IPS-18a (cell line): ENCODE data around the gene MCF2L2.

ENCODE experiments used
- H3K27ac ChIP-seq: one replicate; pipeline ENCODE4 v1.5.1; 2013; ENCODE audit warnings: low read length
- H3K27me3 ChIP-seq: one replicate; pipeline ENCODE4 v1.6.1; 2013; ENCODE audit warnings: mild to moderate bottlenecking, low read length; ENCODE audit not compliant: control insufficient read depth, insufficient read depth
- H3K36me3 ChIP-seq: one replicate; pipeline ENCODE4 v1.6.1; 2013; ENCODE audit warnings: low read depth, low read length; ENCODE audit not compliant: control insufficient read depth
- H3K4me1 ChIP-seq: one replicate; pipeline ENCODE4 v1.6.1; 2013; ENCODE audit warnings: low read depth, low read length; ENCODE audit not compliant: control insufficient read depth
- H3K4me3 ChIP-seq: one replicate; pipeline ENCODE4 v1.5.1; 2013; ENCODE audit warnings: low read length
- H3K9ac ChIP-seq: one replicate; pipeline ENCODE4 v1.6.1; 2013; ENCODE audit warnings: mild to moderate bottlenecking, low read length, moderate library complexity
- H3K9me3 ChIP-seq: one replicate; pipeline ENCODE4 v1.6.1; 2013; ENCODE audit warnings: low read depth, low read length; ENCODE audit not compliant: control insufficient read depth

The MCF2L2 gene

DNA sequence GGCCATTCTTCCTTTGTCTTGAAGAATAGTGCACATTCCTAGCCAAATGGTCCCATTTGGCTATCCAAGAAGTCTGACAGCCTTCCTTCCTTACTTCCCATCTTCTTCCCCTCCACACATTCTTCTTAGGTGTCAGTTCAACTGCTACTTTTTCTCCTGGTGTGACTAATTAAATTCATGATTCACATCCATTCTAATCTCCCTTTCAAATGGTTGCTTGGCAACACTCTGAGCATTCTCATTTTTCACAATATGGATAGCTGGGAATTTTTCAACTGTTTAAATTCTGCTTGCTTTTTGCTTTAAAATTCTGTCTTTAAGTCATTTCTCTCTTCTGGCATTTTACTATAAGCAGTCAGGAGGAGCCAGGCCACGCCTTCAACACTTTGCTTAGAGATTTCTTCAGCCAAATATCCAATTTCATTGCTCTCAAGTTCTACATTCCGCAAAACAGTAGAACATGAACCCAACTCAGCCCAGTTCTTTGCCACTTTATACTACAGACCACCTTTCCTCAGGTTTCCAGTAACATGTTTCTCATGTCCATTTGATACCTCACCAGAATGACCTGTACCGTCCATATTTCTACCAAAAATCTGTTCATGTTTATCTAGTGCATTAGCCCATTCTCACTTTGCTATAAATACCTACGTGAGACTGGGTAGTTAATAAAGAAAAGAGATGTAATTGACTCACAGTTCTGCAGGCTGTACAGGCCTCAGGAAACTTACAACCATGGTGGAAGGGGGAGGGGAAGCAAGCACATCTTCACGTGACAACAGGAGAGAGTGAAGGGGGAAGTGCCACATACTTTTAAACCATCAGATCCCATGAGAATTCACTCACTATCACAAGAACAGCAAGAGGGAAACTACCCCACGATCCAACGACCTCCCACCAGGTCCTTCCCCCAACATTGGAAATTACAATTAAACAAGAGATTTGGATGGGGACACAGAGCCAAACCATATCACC, 31.9 kb upstream of the MCF2L2 start:
- H3K9ac ChIP-seq = no peak overlapping the region
- no peak overlapping the region for H3K4me3 ChIP-seq

GRCh38 chr3:183455089-183455488, 26.7 kb upstream of the MCF2L2 start:
- Histone ChIP-seq H3K4me1 (no peaks in the 10 kb centered on the region), H3K27ac (no peak overlapping the region), H3K36me3 (peaks cover 28% of the 10 kb centered on the region), H3K9me3 (no peaks in the 10 kb centered on the region), H3K4me3 (no peak overlapping the region), H3K9ac (no peak overlapping the region), H3K27me3 (no peaks in the 10 kb centered on the region)

More for the DNA sequence above, 31.9 kb upstream of the MCF2L2 start:
- Histone ChIP-seq H3K27me3 (no peaks in the 10 kb centered on the region), H3K36me3 (peaks cover 2% of the 10 kb centered on the region), H3K27ac (no peak overlapping the region), H3K9me3 (no peaks in the 10 kb centered on the region), H3K4me1 (no peaks in the 10 kb centered on the region)

- no peaks in the 10 kb centered on the region for H3K27me3 ChIP-seq
- H3K4me1 ChIP-seq = no peaks in the 10 kb centered on the region
- no peak overlapping the region for H3K9ac ChIP-seq
- peaks cover 28% of the 10 kb centered on the region for H3K36me3 ChIP-seq
- no peak overlapping the region for H3K4me3 ChIP-seq
- no peaks in the 10 kb centered on the region for H3K9me3 ChIP-seq
- no peak overlapping the region for H3K27ac ChIP-seq
Observed at GRCh38 chr3:183454064-183454463, 25.6 kb upstream of the MCF2L2 start.

DNA sequence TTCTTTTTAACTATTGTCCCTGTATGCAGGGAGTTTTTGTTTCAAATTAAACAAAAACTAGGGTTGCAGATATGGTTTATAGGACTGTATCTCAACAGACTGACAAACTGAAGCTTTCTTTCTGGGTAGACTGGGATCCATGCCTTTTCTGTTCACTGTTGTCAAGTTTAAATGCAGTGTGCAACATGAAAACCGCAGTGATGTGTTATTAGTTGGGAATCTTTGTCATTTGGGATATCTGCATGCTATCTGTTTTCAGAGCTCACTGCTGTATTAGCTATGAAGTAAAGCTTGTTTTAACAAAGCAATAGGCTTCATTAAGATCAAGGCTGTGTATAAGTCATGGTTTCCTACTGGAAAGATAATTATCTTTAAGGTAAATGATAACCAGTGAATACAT, 21.4 kb upstream of the MCF2L2 start:
- H3K4me3 ChIP-seq = no peak overlapping the region
- peaks cover 20% of the 10 kb centered on the region for H3K36me3 ChIP-seq
- H3K4me1 ChIP-seq = peaks cover 4% of the 10 kb centered on the region
- H3K9ac ChIP-seq = no peak overlapping the region
- H3K27ac ChIP-seq = no peak overlapping the region
- H3K27me3 ChIP-seq = no peaks in the 10 kb centered on the region
- H3K9me3 ChIP-seq = no peaks in the 10 kb centered on the region

DNA sequence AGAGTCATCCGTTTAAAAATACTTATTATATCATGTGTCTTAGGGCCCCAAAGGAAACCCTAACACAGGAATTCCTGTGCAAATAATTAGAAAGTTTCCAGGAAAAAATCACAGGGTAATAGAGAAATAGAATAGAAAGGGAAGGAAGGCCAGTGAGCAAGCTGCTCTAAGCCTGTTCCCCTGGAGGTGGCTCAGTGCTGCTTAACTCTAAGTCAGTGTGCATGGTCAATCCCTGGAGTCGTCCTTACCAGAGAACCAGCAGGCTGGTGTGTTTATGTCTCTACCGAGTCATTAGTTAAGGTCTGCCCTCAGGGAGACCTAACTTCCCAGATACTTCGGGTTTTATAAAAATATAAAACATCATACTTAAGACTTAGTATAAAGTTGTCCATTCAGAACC, 21.0 kb upstream of the MCF2L2 start:
- Histone ChIP-seq H3K36me3 (peaks cover 17% of the 10 kb centered on the region), H3K4me3 (peak overlapping the region; percentile 99), H3K27ac (no peak overlapping the region), H3K9me3 (no peaks in the 10 kb centered on the region), H3K9ac (no peak overlapping the region), H3K27me3 (no peaks in the 10 kb centered on the region), H3K4me1 (peaks cover 4% of the 10 kb centered on the region)

- peak overlapping the region; percentile 72 for H3K9ac ChIP-seq
- peaks cover 3% of the 10 kb centered on the region for H3K9me3 ChIP-seq
- peaks cover 11% of the 10 kb centered on the region for H3K36me3 ChIP-seq
- no peak overlapping the region for H3K27ac ChIP-seq
- H3K4me1 ChIP-seq = peaks cover 4% of the 10 kb centered on the region
- H3K27me3 ChIP-seq = no peaks in the 10 kb centered on the region
- H3K4me3 ChIP-seq = peak overlapping the region; percentile 99
Observed at GRCh38 chr3:183448369-183449128, 20.1 kb upstream of the MCF2L2 start.

GRCh38 chr3:183447206-183448001, 19.0 kb upstream of the MCF2L2 start:
- peak overlapping the region; percentile 99 for H3K4me3 ChIP-seq
- H3K9ac ChIP-seq = peak overlapping the region; percentile 72
- H3K36me3 ChIP-seq = peaks cover 7% of the 10 kb centered on the region
- H3K9me3 ChIP-seq = peaks cover 3% of the 10 kb centered on the region
- no peaks in the 10 kb centered on the region for H3K27me3 ChIP-seq
- peaks cover 4% of the 10 kb centered on the region for H3K4me1 ChIP-seq
- H3K27ac ChIP-seq = no peak overlapping the region

GRCh38 chr3:183446838-183447205, 18.4 kb upstream of the MCF2L2 start:
- H3K9me3 ChIP-seq = peaks cover 3% of the 10 kb centered on the region
- H3K9ac ChIP-seq = peak overlapping the region; percentile 32
- peaks cover 4% of the 10 kb centered on the region for H3K4me1 ChIP-seq
- peaks cover 2% of the 10 kb centered on the region for H3K36me3 ChIP-seq
- H3K27ac ChIP-seq = no peak overlapping the region
- H3K27me3 ChIP-seq = no peaks in the 10 kb centered on the region
- peak overlapping the region; percentile 99 for H3K4me3 ChIP-seq

- Histone ChIP-seq H3K4me1 (peaks cover 4% of the 10 kb centered on the region), H3K9ac (no peak overlapping the region), H3K27me3 (no peaks in the 10 kb centered on the region)
Observed at GRCh38 chr3:183444748-183445147, 16.3 kb upstream of the MCF2L2 start.

DNA sequence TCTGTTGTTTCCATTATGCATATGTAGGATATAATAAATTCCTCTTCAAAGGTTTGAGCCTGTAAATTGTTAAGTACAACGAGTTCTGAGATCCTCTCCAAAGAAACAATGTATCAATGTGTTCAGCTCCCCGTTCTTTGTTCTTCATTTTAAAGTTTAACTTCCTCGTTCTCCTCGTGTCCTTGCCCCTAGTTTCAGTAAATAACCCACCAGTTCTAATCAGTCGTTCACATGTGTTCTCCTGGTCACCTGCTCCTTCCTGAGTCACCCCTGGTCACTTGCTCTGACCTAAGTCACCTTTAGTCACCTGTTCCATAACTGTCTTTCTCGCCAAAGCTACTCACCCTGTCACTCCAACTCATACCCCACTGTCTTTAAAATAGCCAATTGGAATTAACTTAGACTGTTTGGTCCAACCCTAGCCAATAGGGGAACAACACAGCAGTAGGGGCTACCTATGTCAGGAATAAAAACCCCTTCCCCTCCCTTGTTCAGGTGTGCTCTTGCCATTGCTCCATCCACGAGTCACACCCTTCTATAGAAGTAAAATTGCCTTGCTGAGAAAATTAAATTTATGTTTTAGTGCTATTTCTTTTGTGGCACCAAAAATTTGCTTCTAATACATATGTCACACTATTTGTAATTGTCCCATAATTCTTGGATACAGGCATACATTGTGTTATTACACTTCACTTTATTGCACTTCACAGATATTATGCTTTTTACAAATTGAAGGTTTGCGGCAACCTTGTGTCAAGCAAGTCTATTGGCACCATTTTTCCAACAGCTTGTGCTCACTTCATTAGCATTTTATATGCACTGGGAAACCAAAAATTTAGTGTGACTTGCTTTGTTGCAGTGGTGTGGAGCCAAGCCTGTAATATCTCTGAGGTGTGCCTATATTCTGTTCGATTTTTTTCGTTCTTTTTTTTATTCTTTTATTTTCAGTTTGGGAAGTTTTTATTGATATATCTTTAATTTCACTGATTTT, 15.3 kb upstream of the MCF2L2 start:
- Histone ChIP-seq H3K9ac (no peak overlapping the region), H3K27me3 (no peaks in the 10 kb centered on the region), H3K36me3 (no peaks in the 10 kb centered on the region), H3K4me3 (no peak overlapping the region), H3K9me3 (peaks cover 3% of the 10 kb centered on the region), H3K4me1 (peaks cover 4% of the 10 kb centered on the region), H3K27ac (no peak overlapping the region)

More at GRCh38 chr3:183444748-183445147, 16.3 kb upstream of the MCF2L2 start:
- H3K4me3 ChIP-seq = no peak overlapping the region
- H3K36me3 ChIP-seq = no peaks in the 10 kb centered on the region
- H3K9me3 ChIP-seq = peaks cover 3% of the 10 kb centered on the region
- no peak overlapping the region for H3K27ac ChIP-seq
